COLO829 (cell line): Measurements from ENCODE around the gene WBP2NL.
"Not testable (repeated sequence)": the region's sequence is repeated elsewhere in the genome, so short reads cannot be mapped to it uniquely, and the experiment has no call there.

Source experiments
- DNase-seq: peaks from one replicate; pipeline ENCODE4 v3.0.0; 2012; ENCODE audit warnings: low spot score

Gene WBP2NL, protein sequence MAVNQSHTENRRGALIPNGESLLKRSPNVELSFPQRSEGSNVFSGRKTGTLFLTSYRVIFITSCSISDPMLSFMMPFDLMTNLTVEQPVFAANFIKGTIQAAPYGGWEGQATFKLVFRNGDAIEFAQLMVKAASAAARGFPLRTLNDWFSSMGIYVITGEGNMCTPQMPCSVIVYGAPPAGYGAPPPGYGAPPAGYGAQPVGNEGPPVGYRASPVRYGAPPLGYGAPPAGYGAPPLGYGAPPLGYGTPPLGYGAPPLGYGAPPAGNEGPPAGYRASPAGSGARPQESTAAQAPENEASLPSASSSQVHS

DNA sequence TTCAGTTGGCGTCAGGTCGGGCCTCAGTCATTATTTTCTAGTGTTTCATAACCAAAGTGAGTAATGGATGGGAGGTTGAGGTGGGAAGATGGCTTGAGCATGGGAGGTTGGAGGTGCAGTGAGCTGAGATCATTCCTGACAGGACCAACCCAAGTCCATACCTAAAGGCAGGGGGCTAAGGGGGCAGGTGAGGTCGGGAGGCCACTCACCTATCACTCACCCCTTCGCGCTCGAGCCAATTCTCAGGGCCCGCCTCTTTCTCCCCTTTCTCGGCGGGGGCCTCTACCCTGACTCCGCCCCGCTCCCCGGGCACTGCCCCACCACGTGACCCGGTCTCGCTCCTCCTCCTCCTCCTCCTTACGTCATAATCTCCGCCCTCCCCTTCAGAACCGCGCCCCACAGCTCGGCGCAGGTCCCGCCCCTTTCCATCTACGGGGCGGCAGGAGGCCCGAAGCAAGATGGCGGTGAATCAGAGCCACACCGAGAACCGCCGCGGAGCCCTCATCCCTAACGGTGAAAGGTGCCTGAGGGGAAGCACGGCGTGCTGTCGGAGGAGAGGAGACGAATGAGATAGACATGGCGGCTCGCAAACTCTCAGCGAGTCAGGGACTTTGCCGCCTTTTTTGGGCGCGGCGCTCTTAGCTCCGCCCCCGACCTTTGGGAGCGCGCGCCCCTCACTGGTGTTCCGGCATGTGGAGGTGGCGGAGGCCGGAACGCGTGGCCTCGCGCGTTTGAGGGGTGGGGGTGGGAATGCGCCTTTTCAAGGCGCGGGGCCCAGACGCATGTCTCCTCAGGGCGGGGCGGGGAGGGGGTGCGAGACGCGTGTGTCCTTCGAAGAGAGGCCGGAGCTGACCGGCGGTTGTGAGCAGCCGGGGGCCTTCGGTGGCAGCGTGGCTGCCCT, at the start of gene WBP2NL:
WBP2NL (plus strand) TSS at position 428 of the 901 bp plus-strand sequence; CDS start at position 459, 31 bp downstream.
- peak; percentile 93 for DNase-seq

- DNase-seq: not testable (repeated sequence)
Measured at GRCh38 chr22:41948928-41949296, 49.7 kb upstream of the WBP2NL start.

DNA sequence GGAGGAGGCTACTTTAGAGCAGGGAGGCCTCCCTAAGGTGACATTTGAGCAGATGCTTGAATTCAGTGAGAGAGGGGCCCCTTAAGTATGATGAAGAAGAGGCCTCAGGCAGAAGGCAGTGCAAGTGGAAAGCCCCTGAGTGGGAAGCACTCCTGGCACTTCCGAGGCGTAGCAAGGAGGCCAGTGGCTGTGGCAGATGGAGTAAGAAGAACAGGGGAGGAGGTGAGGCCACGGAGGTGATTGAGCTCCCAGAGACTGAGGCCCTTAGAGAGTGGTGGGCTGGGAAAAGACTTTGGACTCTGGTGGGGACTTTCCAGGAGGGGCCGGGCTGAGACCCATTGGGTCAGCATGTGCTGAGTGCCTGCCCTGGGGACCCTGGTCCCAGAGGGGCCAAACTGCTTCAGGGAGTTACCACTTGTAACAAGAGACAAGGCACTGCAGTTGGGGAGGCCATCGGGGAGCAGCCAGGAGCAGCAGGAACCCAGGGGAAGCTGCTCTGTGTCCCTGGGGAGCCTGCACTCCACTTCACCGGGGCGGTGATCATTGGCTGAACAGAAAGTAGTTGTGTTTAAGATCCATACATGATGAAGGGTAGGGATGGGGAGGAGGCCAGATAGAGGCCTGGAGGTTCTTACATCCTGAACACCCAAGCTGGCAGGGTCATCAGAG, 49.2 kb upstream of the WBP2NL start:
- no peak for DNase-seq

DNA sequence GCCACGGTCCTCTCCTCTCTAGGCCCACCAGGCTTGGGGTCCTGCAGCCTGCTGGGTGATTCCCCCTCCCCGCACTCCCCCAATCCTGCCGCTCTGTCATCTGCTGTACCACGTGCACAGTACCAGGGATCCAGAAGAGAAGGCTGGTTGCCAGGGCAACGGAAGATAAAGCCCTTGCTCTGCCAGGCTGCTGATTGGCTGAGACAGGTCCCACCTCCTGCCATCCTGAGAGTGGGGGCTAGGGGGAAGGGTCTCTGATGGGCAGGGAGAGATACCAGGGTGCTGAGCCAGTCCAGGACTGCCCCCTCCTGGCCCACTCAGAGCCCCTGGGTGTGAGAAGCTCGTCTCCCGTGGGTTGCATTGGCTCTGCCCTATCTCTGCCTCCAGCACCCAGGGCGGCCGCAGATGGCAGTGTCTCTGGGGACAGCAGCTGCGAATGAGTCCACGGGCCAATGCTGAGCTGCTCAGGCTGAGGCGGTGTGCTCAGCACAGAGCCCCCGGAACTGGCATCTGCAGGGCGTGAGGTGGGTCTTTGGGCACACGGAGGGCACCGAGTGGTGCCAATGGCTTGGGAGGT, 46.6 kb upstream of the WBP2NL start, which contains the start of gene SMIM45:
SMIM45 (plus strand) TSS at position 253 of the 577 bp plus-strand sequence.
- DNase-seq: no peak

GRCh38 chr22:41952713-41953112, 45.9 kb upstream of the WBP2NL start:
- DNase-seq: no peak

GRCh38 chr22:41957941-41958556, 40.5 kb upstream of the WBP2NL start:
- no peak for DNase-seq

- peak; percentile 58 for DNase-seq
Measured at GRCh38 chr22:41963453-41964111, 35.0 kb upstream of the WBP2NL start.

DNA sequence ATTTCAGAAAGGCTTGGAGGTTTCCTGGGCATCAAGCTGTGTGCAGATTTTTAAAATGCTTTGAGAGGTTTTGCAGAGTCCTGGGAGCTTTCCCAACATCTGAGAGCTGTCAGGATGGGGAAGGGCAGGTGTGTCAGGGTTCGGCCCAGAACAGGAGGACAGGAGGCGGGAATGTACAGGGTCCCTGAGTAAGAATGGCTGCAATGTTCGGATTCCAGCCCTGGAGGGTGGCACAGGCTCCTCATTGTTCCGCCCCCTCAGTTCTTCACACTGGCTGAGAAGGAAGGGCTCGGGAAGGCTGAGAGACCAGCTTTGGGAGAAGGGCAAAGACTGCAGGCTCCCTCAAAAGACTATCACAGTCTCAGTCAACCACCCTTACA, 34.5 kb upstream of the WBP2NL start:
- peak; percentile 81 for DNase-seq

DNA sequence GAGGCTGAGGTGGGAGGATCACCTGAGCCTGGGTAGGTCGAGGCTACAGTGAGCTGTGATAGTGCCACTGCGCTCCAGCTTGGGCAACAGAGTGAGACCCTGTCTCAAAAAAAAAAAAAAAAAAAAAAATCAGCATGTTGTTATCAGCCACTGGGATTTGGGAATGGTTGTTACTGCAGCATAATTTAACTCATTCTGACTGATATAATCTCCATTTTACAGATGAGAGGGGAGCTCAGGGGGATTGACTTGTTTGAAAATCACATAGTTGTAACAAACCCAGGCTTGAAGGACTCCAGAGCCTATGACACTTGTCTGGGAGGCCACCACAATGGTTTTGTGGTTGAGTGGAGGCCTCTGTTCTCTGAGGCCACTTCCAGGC, 32.4 kb upstream of the WBP2NL start:
- no peak for DNase-seq

- peak; percentile 53 for DNase-seq
Measured at GRCh38 chr22:41966607-41967240, 31.9 kb upstream of the WBP2NL start.

DNA sequence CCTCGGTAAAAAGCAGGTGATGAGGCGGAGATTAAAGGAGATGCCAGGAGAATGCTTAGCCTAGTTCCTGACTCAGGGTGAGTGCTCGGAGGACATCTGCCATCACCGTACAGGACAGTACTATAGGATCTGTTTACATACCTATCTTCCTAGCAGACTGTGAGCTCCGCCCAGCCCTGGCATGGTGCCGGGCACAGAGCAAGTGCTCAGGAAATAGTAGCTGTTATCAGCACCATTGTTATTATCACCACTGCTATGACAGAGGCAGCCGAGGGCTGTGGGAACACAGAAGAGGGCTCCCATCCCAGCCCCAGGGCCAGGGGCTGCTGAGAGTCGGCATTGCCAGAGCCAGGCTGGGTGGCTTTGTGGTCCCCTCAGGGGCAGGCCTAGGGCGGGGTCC, 30.0 kb upstream of the WBP2NL start:
- DNase-seq: no peak

GRCh38 chr22:41969110-41969646, 29.4 kb upstream of the WBP2NL start, which contains the start of gene SEPTIN3:
SEPTIN3 (plus strand) TSS chr22:41969443; CDS start chr22:41971493, 2,050 bp downstream.
- DNase-seq: peak; percentile 65

DNA sequence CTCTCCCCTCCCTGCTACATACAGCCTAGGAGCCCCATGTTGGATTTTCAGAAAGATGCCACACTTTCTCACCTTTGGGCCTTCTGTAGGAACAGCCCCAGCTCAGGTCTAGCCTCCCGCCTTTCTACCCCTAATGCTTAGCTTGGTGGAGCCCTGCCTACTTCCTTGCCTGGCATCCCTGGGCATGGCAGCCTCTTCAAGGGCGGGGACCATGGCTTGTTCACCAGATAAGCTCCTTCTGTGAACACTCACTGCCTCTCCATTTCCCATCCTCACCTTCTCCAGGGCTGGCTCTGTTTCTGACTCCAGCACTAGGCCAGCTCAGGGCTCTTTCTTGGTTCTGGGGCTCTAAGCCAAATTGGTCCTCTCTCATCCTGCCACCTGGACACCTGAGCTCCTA, 28.0 kb upstream of the WBP2NL start:
- no peak for DNase-seq

DNA sequence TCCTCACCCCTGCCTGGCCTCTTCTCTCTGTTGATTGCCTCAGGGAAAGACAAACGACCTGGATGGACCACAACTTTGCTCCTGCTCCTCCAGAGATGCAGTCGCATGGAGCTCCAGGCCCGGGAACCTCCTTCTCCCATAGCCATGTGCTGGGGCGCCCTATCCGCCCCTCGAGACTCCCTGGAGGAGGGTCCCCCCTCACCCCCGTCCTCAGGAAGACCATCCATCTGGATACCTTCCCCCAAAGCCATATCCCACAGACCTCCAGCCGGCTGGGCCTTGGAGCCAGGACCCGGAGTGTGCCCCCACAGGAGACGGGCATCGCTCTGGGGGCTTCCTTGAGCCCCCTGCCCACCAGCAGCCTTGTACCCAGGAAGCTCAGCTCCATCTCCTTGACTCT, 27.2 kb upstream of the WBP2NL start:
- DNase-seq: no peak

- no peak for DNase-seq
Measured at GRCh38 chr22:41974691-41975290, 23.8 kb upstream of the WBP2NL start.

GRCh38 chr22:41975299-41976069, 23.1 kb upstream of the WBP2NL start:
- no peak for DNase-seq

DNA sequence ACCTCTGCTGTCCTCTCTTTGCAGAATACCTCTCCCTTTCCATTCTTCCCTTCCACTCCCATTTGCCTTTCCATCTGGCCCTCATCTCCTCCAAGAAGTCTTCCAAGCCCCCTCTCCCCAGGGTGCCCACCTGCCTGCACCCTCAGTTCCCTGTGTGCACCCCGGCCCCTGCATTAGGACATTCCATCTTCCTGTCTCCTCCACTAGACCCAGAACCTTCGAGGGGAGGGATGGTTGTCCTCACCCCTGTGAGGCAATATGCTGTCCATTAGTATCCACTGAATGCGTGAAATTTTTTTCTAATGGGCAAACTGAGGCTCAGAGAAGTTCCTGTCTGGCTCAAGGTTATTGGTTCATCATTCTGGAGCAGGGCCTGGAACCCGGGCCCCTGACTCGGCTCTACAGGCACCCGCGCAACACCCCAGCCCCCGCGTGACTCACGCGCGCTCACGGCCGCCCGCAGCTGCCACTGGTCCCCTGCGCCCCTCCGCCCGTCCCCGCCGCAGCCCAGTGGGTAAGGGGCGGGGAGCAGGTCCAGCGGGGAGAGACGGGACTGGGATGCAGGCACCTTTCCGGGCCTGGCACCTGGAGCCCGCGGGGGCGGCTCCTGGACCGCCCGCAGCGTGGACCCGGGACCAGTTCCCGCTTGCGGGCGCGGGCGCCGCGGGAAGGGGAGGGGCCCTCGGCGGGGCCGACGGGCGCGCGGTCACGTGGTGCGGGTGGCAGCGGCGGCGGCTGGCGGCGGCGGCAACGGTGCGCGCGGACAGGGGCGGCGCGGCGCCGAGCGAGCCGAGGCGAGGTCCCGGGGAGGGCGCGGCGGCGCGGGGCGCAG, 22.3 kb upstream of the WBP2NL start:
- DNase-seq: no peak

DNA sequence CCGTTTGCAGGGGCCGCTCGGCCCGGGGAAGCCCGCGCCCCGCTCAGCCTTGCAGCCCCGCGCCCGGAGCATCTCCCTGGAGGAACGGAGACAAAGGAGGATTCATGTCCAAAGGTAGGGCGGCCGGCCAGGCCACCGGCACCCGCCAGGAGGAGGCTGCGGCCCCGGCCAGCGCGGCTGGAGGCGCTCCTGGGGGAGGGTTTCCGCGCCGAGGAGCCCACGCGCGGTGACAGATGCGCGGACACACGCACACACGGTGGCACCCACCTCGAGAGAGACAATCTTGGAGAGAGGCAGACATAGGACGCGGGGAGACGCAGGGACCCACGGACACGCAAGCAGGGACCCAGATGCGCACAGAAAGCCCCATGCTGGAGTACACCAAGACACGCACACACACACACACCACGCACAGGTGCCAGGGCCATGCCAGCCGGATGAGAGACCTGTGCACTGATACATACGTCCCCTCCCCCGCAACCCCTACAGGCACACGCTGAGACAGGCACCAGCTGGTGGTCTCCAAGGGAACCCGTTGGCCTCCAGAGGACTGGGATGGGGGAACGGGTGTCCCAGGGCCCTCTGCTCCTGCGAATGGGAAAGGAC, 21.5 kb upstream of the WBP2NL start:
- no peak for DNase-seq
